Endothelial cell of hepatic sinusoid (primary cell): Measurements from ENCODE around the gene STIM1.

ENCODE experiments used
- in situ Hi-C: cut with HindIII; loops from 2 replicates; pipeline ENCODE4 v1.10.0; 2017; ENCODE audit warnings: low sequenced_read_pairs

Gene STIM1

GRCh38 chr11:3830088-3830487, 25.4 kb upstream of the STIM1 start:
- in situ Hi-C loops: no loop called here

- in situ Hi-C loops: no loop called here
Observed at GRCh38 chr11:3830730-3831129, 24.7 kb upstream of the STIM1 start.

- in situ Hi-C loops: no loop called here
Observed at GRCh38 chr11:3831378-3832239, 23.9 kb upstream of the STIM1 start.

GRCh38 chr11:3832816-3833215, 22.6 kb upstream of the STIM1 start:
- in situ Hi-C loops: no loop called here

GRCh38 chr11:3833449-3833848, 22.0 kb upstream of the STIM1 start:
- in situ Hi-C loops: no loop called here

- in situ Hi-C loops: no loop called here
Observed at GRCh38 chr11:3834349-3834663, 21.2 kb upstream of the STIM1 start.

GRCh38 chr11:3834664-3835461, 20.6 kb upstream of the STIM1 start:
- in situ Hi-C loops: no loop called here

GRCh38 chr11:3835751-3836150, 19.7 kb upstream of the STIM1 start:
- in situ Hi-C loops: no loop called here

GRCh38 chr11:3836903-3837302, 18.6 kb upstream of the STIM1 start:
- in situ Hi-C loops: no loop called here

- in situ Hi-C loops: no loop called here
Observed at GRCh38 chr11:3837793-3838192, 17.7 kb upstream of the STIM1 start.

GRCh38 chr11:3838504-3838903, 17.0 kb upstream of the STIM1 start:
- in situ Hi-C loops: no loop called here

- in situ Hi-C loops: no loop called here
Observed at GRCh38 chr11:3840004-3840869, 15.2 kb upstream of the STIM1 start.

- in situ Hi-C loops: no loop called here
Observed at GRCh38 chr11:3840870-3841425, 14.5 kb upstream of the STIM1 start, which contains the start of gene RHOG. Gene RHOG, minus strand, starts transcription at chr11:3840959. Its CDS starts 12,821 bp downstream, at chr11:3828138.

- in situ Hi-C loops: no loop called here
Observed at GRCh38 chr11:3841426-3842350, 13.8 kb upstream of the STIM1 start.

- in situ Hi-C loops: no loop called here
Observed at GRCh38 chr11:3843326-3843725, 12.1 kb upstream of the STIM1 start.

- in situ Hi-C loops: no loop called here
Observed at GRCh38 chr11:3845246-3845645, 10.2 kb upstream of the STIM1 start.

GRCh38 chr11:3845670-3846069, 9.8 kb upstream of the STIM1 start:
- in situ Hi-C loops: no loop called here

- in situ Hi-C loops: no loop called here
Observed at GRCh38 chr11:3849297-3849874, 6.1 kb upstream of the STIM1 start.

GRCh38 chr11:3853545-3853842, 2.0 kb upstream of the STIM1 start:
- in situ Hi-C loops: loop anchor here (5.0 kb wide), 2 partner anchors 71 to 219 kb away; no protein-coding TSS in a partner anchor
